ENCODE results near the gene CORO7.

DNA sequence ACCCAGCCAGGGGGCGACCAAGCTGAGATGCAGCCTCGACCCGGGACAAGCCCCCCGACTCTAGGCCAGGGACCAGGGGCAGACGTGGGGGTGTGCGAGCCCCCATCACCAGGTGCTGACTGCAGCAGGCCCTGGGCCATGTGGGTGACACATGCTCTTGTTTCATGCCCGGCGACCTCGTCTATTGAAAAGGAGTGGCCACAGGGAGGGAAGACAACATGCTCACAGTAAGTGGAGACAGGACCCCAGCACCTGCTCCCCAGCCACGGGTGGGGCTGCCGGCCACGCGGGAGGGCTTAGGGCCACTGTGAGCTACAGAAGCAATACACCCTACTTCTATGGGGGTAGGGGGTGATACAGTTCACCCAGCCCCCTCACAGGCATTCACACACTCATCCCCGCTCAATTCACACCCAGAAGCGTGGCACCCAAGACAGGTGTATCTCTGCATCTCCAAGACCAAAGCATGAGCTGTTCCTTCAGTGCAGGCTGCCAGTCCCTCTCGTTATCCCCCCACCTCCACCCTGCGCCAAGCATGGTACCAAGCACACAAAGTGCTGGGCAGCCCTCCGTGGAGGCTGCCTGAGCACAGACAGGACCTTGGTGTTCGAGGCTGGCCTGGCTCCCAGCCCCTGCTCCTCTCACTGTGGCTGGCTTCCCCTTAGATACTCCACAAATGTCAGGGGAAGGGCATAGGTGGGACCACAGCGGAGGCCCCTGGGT is 31.2 kb downstream of the CORO7 start:
- TF ChIP-seq, protein P1, sequence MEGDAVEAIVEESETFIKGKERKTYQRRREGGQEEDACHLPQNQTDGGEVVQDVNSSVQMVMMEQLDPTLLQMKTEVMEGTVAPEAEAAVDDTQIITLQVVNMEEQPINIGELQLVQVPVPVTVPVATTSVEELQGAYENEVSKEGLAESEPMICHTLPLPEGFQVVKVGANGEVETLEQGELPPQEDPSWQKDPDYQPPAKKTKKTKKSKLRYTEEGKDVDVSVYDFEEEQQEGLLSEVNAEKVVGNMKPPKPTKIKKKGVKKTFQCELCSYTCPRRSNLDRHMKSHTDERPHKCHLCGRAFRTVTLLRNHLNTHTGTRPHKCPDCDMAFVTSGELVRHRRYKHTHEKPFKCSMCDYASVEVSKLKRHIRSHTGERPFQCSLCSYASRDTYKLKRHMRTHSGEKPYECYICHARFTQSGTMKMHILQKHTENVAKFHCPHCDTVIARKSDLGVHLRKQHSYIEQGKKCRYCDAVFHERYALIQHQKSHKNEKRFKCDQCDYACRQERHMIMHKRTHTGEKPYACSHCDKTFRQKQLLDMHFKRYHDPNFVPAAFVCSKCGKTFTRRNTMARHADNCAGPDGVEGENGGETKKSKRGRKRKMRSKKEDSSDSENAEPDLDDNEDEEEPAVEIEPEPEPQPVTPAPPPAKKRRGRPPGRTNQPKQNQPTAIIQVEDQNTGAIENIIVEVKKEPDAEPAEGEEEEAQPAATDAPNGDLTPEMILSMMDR (IDR thresholded peaks at IDR 0.05; ENCODE audit: low read length): no peak
- no peak for TF ChIP-seq EZH2 (IDR thresholded peaks at IDR 0.05; ENCODE audit: borderline replicate concordance, low read length)
